ENCODE measurements around the gene GRIN3B.
A peak's percentile ranks its signal among the peaks of the same experiment; 100 is the strongest.
"Not testable (repeated sequence)": the region's sequence is repeated elsewhere in the genome, so short reads cannot be mapped to it uniquely, and the experiment has no call there.

The GRIN3B gene

GRCh38 chr19:1025080-1025479 is 24.9 kb downstream of the GRIN3B start:
- not testable (repeated sequence) for DNase-seq

DNA sequence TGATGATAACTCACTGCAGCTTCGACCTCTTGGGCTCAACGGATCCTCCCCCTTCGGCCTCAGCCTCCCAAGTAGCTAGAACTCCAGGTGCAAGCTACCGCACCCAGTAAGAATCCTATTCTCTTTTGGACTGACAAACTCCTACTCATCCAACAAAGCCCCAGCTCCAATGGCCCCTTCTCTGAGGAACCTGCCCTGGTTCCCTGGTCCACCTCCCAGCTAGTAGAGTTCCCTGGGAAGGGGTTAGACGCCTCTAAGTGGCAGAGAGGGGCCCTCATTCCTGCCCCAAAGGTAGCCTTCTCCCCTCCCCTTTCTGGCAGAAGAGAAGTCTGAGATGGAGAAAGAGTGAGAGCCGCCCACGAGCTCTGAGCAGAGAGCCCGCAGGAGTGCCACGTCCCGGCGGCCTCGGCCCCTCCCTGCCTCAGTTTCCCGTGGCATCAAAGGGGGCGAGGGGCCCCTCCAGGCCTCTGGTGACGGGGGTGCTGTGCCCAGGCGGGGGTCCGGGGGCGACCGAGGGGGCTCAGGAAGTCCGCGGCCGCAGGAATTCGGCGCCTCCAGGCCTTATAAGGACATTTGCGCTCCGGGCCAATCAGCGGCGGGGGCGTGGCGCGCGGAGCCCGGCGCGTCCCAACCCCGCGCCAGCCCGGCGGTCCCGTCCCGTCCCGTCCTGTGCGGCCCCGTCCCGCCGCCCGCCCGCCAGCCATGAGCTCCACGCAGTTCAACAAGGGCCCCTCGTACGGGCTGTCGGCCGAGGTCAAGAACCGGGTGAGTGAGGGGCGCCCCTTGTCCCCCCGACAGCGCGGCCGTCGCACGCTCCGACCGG is 26.0 kb downstream of the GRIN3B start, which contains the start of gene CNN2:
CNN2 (plus strand) TSS at position 649 of the 823 bp plus-strand sequence; CDS start at position 703, 54 bp downstream.
- DNase-seq, result peak; percentile 55

GRCh38 chr19:1026783-1027649 is 26.8 kb downstream of the GRIN3B start:
- no peak for DNase-seq

DNA sequence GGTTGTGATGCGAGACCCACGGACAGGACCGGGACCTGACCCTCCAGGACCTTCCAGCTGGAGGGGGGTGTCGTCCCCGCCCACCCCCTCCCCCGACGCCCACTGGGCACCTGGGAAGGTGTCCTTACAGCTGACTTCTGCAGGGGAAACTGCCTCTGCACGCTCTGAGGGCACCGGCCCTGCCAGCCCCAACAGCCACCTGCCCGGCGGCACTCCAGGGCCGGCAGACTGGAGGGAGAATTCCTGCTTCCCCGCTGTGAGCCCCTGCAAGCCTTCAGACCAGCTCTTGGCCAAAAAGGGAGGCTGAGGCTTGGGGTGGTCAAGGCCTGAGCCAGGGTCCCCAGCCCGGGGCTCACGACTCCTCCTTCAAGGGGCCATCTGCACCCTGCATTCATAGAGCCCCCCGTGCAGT is 27.4 kb downstream of the GRIN3B start:
- DNase-seq, result no peak

- peak; percentile 43 for DNase-seq
Measured at GRCh38 chr19:1028062-1028926, 28.1 kb downstream of the GRIN3B start.

DNA sequence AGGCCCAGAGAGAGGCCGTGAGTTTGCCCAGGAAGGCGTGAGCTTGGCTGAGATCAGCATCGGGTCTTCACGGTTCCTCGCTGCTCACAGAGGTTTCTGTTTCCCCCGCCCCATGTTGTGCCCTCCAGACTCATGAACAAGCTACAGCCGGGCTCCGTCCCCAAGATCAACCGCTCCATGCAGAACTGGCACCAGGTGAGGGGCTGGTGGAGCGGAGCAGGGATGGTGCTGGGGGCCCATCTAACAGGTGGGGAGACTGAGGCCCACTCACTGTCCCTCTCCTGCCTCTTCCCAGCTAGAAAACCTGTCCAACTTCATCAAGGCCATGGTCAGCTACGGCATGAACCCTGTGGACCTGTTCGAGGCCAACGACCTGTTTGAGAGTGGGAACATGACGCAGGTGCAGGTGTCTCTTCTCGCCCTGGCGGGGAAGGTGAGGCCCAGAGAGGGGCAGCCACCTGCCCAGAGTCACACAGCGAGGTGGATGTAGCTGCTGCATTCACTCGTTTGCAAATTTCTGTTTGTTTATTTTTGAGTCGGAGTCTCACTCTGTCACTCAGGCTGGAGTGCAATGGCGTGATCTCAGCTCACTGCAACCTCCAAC is 32.1 kb downstream of the GRIN3B start:
- no peak for DNase-seq

DNA sequence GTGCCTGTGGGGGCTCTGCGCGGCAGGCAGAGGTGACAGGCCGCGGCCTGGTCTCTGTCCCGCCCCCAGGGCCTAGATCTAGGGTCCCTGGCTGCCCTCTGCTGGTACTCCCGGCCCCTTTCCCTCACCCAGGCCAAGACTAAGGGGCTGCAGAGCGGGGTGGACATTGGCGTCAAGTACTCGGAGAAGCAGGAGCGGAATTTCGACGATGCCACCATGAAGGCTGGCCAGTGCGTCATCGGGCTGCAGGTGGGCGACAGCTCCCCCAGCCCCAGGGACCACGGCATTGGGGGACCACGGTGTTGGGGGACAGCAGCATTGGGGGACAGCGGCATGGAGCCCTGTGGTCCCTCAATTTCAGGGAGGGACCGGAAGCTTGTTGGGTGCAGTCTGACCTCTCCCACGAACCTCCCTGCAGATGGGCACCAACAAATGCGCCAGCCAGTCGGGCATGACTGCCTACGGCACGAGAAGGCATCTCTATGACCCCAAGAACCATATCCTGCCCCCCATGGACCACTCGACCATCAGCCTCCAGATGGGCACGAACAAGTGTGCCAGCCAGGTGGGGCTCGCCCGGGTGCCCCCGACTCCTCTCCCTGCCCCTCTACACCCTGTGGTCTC is 35.9 kb downstream of the GRIN3B start:
- DNase-seq, result no peak

DNA sequence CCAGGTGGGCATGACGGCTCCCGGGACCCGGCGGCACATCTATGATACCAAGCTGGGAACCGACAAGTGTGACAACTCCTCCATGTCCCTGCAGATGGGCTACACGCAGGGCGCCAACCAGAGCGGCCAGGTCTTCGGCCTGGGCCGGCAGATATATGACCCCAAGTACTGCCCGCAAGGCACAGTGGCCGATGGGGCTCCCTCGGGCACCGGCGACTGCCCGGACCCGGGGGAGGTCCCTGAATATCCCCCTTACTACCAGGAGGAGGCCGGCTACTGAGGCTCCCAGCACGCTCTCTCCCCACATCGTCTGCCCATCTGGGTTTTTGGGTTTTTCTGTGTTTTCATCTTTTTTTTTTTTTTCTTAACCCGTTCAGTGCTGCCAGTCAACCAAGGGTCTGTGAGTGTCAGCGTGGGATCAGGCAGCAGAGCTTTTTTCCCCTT is 37.4 kb downstream of the GRIN3B start:
- DNase-seq, result no peak

GRCh38 chr19:1038978-1039645 is 38.9 kb downstream of the GRIN3B start:
- no peak for DNase-seq

DNA sequence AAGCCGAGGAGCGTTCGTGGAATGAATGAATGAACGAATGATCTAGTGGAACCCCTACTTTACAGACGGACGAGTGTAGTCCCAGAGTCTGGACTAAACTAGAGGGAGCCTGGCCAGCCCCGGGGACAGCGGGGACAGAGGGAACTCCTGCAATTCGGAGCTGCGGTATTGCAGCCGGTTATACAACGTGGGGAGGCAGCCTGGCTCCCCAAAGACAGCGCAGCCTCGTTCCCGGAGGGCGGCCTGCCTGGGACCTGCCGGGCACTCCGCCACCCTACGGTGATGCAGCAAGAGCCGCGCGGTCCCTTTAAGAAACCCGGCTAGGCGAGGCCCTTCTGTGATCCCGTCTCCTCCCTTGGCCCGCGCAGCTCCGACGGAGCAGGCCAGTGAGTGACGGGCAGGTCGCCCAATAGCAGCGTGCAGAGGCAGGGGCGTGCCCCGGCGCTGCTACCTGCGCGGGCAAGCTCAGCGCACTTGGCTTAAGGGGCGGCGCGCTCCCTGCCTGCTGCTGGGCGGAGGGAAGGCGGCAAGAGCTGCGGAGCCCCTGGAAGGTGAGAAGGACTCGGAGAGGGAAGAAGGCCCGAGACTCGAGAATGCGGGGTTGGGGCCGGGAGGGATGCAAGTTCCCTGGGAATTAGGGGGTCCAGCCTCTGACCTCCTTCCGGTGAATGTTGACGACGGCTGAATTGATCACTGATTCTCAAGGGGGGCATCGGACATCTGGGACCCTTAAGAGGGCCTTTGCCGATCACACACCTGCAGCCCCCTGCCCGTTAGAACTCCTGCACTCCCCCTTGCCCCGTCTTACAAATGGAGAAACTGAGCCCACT is 39.6 kb downstream of the GRIN3B start, which contains the start of gene ABCA7:
ABCA7 (plus strand) TSS at position 462 of the 830 bp plus-strand sequence. CDS start 1,255 bp downstream, outside the sequence.
- peak; percentile 100 for DNase-seq

- DNase-seq, result peak; percentile 87
Measured at GRCh38 chr19:1040476-1041271, 40.5 kb downstream of the GRIN3B start.

- DNase-seq, result no peak
Measured at GRCh38 chr19:1041272-1041834, 41.1 kb downstream of the GRIN3B start.

GRCh38 chr19:1041835-1042685 is 41.8 kb downstream of the GRIN3B start:
- DNase-seq, result no peak

DNA sequence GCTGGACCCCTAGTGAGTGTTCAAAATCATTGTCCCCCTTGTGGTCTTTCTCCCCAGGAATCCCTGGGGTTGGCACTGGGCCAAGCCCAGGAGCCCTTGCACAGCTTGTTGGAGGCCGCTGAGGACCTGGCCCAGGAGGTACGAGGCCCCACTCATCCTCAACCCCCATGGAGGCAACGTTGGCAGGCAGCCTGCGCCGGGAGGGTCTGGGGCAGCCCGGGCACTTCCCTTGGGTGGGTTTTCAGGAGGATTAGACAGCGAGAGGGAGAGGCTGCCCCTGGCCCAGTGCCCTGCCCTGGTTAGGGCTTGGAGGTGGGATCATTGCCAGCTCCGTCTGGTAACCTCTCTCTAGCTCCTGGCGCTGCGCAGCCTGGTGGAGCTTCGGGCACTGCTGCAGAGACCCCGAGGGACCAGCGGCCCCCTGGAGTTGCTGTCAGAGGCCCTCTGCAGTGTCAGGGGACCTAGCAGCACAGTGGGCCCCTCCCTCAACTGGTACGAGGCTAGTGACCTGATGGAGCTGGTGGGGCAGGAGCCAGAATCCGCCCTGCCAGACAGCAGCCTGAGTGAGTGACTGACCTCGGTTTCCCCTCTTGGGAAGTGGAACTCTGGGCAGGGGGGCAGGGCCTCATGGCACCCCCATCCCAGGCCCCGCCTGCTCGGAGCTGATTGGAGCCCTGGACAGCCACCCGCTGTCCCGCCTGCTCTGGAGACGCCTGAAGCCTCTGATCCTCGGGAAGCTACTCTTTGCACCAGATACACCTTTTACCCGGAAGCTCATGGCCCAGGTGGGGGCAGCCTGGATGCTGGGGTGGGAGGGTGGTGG is 42.7 kb downstream of the GRIN3B start:
- DNase-seq, result no peak

DNA sequence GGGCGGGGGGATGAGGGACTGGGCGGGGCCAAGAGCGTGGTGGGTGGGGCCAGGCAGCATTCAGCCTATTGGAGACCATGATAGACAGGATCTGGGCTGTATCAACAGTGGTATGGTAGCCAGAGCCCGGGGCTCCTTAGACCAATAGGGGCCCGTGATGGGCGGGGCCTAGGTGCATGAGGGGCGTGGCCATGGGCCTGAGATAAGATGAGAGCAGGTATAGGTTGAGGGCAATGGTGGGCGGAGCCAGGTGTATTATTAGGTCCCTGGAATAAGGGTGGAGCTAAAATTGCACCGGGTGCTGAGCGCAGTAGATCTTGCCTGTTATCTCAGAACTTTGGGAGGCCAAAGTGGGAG is 45.0 kb downstream of the GRIN3B start:
- peak; percentile 54 for DNase-seq

- no peak for DNase-seq
Measured at GRCh38 chr19:1046117-1046626, 46.0 kb downstream of the GRIN3B start.

Data from effector CD4-positive, alpha-beta T cell (primary cell).